ENCODE results near the gene NRL. TPM values are rescaled to one million over a fixed set of nuclear protein-coding genes. Genes with fewer than 3 reads are reported as not detected.
A peak's percentile ranks its signal among the peaks of the same experiment; 100 is the strongest.

NRL gene
- total and polyA plus RNA-seq, 9 of the 15 experiments (the other 6 are each of a cell fraction or from before 2014, with no cell fraction given): 0.07 to 2.7 (median 1.4) TPM; not detected in 1

DNA sequence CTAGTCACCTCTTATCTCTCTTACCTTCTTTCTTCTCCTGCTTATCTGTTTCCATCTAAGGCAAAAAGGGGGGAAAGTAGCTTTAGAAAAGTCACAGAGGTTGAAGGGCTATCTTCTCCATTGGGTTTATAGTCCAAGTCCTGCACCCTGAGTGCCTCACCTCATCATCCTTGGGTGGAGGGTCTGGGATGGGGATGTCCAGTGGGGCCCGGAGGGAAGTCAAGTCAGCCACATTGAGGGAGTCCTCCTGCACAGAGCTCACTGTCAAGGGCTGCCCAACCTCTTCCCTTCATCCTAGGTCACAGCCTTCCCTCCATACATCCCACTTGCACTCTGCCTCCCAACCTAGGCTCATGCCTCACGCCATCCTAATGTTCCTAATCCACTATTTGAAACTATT is 30.5 kb upstream of the NRL start:
- in situ Hi-C loops (cut with MboI): no loop called here
- intact Hi-C loops (cut with micrococcal nuclease): loop anchor here (10.0 kb wide), 1 partner anchor 50 kb away; the partner anchor contains the start of gene PCK2
- Histone ChIP-seq H3K27ac (ENCODE audit: extremely low read depth, low read depth, low read length) (no peak overlapping the region; the same call in 2 of the 3 replicates), H2AFZ (ENCODE audit: low read depth, low read length) (no peak overlapping the region), H3K9me3 (replicated peaks; ENCODE audit: control insufficient read depth, insufficient read depth, low read depth, low read length) (no peaks in the 10 kb centered on the region), H4K20me1 (replicated peaks; ENCODE audit: control insufficient read depth, insufficient read depth, low read length) (no peaks in the 10 kb centered on the region), H3K9ac (ENCODE audit: insufficient read depth in 1 of 2, low read depth in 2 of 2, low read length in 2 of 2) (peak overlapping the region; percentile 81 to 97; a peak in 2 of 4 replicates), H3K4me2 (ENCODE audit: insufficient read depth, low read length) (peak overlapping the region; percentile 98), H3K36me3 (ENCODE audit: control insufficient read depth, insufficient read depth, low read length) (peaks cover 42% of the 10 kb centered on the region; the same call in 2 of the 3 replicates), H3K9me1 (ENCODE audit: control insufficient read depth, insufficient read depth, low read length) (peaks cover 5% of the 10 kb centered on the region), H3K4me1 (replicated peaks in 1 of 2; ENCODE audit: control insufficient read depth in 2 of 2, insufficient read depth in 2 of 2, low read length in 2 of 2) (peaks cover 33 to 53% of the 10 kb centered on the region in 2 experiments; a peak in 4 of 5 replicates), H3K27me3 (ENCODE audit: control insufficient read depth in 2 of 2, insufficient read depth in 2 of 2, low read length in 2 of 2) (no peaks in the 10 kb centered on the region), H3K4me3 (peak overlapping the region; percentile 98; the same call in 1 of the 2 replicates), H3K79me2 (ENCODE audit: control insufficient read depth, insufficient read depth, low read length) (peaks cover 50% of the 10 kb centered on the region)
- DNase-seq (ENCODE audit: extremely low read depth in 1 of 4, low spot score in 3 of 4) (no peak), ATAC-seq (no peak), FAIRE-seq (no peak)
- no TSS peak for BruUV-seq (replicated peaks)
- WGBS (ENCODE audit: insufficient coverage, low coverage, missing lambda C conversion rate): 53% methylated on average over 2 of the region's 2 CpGs
- ChIA-PET POLR2A (interaction anchor here (0.7 to 1.8 kb wide), 3 partner anchors 8 to 84 kb away, joined by 3 to 4 read pairs (median 3); no protein-coding TSS in a partner anchor), CTCF (ENCODE audit: low intra/inter-chr PET ratio) (no interaction called here)
- TF ChIP-seq, protein P1, sequence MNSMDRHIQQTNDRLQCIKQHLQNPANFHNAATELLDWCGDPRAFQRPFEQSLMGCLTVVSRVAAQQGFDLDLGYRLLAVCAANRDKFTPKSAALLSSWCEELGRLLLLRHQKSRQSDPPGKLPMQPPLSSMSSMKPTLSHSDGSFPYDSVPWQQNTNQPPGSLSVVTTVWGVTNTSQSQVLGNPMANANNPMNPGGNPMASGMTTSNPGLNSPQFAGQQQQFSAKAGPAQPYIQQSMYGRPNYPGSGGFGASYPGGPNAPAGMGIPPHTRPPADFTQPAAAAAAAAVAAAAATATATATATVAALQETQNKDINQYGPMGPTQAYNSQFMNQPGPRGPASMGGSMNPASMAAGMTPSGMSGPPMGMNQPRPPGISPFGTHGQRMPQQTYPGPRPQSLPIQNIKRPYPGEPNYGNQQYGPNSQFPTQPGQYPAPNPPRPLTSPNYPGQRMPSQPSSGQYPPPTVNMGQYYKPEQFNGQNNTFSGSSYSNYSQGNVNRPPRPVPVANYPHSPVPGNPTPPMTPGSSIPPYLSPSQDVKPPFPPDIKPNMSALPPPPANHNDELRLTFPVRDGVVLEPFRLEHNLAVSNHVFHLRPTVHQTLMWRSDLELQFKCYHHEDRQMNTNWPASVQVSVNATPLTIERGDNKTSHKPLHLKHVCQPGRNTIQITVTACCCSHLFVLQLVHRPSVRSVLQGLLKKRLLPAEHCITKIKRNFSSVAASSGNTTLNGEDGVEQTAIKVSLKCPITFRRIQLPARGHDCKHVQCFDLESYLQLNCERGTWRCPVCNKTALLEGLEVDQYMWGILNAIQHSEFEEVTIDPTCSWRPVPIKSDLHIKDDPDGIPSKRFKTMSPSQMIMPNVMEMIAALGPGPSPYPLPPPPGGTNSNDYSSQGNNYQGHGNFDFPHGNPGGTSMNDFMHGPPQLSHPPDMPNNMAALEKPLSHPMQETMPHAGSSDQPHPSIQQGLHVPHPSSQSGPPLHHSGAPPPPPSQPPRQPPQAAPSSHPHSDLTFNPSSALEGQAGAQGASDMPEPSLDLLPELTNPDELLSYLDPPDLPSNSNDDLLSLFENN (IDR thresholded peaks at IDR 0.05; ENCODE audit: low read depth in 2 of 2, low read length in 2 of 2): no peak
- TF ChIP-seq, protein P2, sequence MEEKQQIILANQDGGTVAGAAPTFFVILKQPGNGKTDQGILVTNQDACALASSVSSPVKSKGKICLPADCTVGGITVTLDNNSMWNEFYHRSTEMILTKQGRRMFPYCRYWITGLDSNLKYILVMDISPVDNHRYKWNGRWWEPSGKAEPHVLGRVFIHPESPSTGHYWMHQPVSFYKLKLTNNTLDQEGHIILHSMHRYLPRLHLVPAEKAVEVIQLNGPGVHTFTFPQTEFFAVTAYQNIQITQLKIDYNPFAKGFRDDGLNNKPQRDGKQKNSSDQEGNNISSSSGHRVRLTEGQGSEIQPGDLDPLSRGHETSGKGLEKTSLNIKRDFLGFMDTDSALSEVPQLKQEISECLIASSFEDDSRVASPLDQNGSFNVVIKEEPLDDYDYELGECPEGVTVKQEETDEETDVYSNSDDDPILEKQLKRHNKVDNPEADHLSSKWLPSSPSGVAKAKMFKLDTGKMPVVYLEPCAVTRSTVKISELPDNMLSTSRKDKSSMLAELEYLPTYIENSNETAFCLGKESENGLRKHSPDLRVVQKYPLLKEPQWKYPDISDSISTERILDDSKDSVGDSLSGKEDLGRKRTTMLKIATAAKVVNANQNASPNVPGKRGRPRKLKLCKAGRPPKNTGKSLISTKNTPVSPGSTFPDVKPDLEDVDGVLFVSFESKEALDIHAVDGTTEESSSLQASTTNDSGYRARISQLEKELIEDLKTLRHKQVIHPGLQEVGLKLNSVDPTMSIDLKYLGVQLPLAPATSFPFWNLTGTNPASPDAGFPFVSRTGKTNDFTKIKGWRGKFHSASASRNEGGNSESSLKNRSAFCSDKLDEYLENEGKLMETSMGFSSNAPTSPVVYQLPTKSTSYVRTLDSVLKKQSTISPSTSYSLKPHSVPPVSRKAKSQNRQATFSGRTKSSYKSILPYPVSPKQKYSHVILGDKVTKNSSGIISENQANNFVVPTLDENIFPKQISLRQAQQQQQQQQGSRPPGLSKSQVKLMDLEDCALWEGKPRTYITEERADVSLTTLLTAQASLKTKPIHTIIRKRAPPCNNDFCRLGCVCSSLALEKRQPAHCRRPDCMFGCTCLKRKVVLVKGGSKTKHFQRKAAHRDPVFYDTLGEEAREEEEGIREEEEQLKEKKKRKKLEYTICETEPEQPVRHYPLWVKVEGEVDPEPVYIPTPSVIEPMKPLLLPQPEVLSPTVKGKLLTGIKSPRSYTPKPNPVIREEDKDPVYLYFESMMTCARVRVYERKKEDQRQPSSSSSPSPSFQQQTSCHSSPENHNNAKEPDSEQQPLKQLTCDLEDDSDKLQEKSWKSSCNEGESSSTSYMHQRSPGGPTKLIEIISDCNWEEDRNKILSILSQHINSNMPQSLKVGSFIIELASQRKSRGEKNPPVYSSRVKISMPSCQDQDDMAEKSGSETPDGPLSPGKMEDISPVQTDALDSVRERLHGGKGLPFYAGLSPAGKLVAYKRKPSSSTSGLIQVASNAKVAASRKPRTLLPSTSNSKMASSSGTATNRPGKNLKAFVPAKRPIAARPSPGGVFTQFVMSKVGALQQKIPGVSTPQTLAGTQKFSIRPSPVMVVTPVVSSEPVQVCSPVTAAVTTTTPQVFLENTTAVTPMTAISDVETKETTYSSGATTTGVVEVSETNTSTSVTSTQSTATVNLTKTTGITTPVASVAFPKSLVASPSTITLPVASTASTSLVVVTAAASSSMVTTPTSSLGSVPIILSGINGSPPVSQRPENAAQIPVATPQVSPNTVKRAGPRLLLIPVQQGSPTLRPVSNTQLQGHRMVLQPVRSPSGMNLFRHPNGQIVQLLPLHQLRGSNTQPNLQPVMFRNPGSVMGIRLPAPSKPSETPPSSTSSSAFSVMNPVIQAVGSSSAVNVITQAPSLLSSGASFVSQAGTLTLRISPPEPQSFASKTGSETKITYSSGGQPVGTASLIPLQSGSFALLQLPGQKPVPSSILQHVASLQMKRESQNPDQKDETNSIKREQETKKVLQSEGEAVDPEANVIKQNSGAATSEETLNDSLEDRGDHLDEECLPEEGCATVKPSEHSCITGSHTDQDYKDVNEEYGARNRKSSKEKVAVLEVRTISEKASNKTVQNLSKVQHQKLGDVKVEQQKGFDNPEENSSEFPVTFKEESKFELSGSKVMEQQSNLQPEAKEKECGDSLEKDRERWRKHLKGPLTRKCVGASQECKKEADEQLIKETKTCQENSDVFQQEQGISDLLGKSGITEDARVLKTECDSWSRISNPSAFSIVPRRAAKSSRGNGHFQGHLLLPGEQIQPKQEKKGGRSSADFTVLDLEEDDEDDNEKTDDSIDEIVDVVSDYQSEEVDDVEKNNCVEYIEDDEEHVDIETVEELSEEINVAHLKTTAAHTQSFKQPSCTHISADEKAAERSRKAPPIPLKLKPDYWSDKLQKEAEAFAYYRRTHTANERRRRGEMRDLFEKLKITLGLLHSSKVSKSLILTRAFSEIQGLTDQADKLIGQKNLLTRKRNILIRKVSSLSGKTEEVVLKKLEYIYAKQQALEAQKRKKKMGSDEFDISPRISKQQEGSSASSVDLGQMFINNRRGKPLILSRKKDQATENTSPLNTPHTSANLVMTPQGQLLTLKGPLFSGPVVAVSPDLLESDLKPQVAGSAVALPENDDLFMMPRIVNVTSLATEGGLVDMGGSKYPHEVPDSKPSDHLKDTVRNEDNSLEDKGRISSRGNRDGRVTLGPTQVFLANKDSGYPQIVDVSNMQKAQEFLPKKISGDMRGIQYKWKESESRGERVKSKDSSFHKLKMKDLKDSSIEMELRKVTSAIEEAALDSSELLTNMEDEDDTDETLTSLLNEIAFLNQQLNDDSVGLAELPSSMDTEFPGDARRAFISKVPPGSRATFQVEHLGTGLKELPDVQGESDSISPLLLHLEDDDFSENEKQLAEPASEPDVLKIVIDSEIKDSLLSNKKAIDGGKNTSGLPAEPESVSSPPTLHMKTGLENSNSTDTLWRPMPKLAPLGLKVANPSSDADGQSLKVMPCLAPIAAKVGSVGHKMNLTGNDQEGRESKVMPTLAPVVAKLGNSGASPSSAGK (IDR thresholded peaks at IDR 0.05): no peak
- TF ChIP-seq ZBTB12 (CRISPR knock-in tag; IDR thresholded peaks at IDR 0.05) (no peak), HNRNPUL1 (IDR thresholded peaks at IDR 0.05; ENCODE audit: low read length) (no peak), FOXP1 (CRISPR knock-in tag; IDR thresholded peaks at IDR 0.05) (no peak)
